IMR-90 (cell line): ENCODE measurements around the gene CRYBG3.

Source experiments
- BHLHE40 ChIP-seq: fragments of 150-350 bp; IDR thresholded peaks from 2 replicates; pipeline ENCODE4 v1.6.1; 2016; ENCODE audit warnings: mild to moderate bottlenecking, low read depth, low read length
- FOS ChIP-seq: fragments of 150-350 bp; IDR thresholded peaks from 2 replicates; pipeline ENCODE4 v1.6.1; 2016; ENCODE audit warnings: low read depth, low read length
- NFE2L2 ChIP-seq: fragments of 150-350 bp; IDR thresholded peaks from 2 replicates; pipeline ENCODE4 v1.6.1; 2016; ENCODE audit warnings: low read depth, mild to moderate bottlenecking, low read length
- POLR2A ChIP-seq: IDR thresholded peaks from 2 replicates; pipeline ENCODE4 v1.6.1; 2012; ENCODE audit warnings: mild to moderate bottlenecking, low read depth, low read length
- RAD21 ChIP-seq: IDR thresholded peaks from 2 replicates; pipeline ENCODE4 v1.6.1; 2012; ENCODE audit warnings: low read length, improper control_type of control experiment
- SMC3 ChIP-seq: fragments of 150-350 bp; IDR thresholded peaks from 2 replicates; pipeline ENCODE4 v1.6.1; 2016; ENCODE audit warnings: low read depth, mild to moderate bottlenecking, antibody characterized with exemption, low read length, moderate library complexity
- TF ChIP-seq, protein P1 (sequence below): conservative IDR thresholded peaks from 2 replicates; pipeline ENCODE4 v1.5.1; 2012; ENCODE audit warnings: mild to moderate bottlenecking, low read depth, low read length, improper control_type of control experiment
- TF ChIP-seq, protein P2 (sequence below): fragments of 150-350 bp; IDR thresholded peaks from 2 replicates; pipeline ENCODE4 v1.6.1; 2016; ENCODE audit warnings: low read depth, mild to moderate bottlenecking, low read length, moderate library complexity, borderline replicate concordance
- TF ChIP-seq, protein P3 (sequence below): fragments of 150-350 bp; IDR thresholded peaks from 2 replicates; pipeline ENCODE4 v1.6.1; 2017; ENCODE audit warnings: mild to moderate bottlenecking, antibody characterized with exemption, low read length, low read depth

DNA sequence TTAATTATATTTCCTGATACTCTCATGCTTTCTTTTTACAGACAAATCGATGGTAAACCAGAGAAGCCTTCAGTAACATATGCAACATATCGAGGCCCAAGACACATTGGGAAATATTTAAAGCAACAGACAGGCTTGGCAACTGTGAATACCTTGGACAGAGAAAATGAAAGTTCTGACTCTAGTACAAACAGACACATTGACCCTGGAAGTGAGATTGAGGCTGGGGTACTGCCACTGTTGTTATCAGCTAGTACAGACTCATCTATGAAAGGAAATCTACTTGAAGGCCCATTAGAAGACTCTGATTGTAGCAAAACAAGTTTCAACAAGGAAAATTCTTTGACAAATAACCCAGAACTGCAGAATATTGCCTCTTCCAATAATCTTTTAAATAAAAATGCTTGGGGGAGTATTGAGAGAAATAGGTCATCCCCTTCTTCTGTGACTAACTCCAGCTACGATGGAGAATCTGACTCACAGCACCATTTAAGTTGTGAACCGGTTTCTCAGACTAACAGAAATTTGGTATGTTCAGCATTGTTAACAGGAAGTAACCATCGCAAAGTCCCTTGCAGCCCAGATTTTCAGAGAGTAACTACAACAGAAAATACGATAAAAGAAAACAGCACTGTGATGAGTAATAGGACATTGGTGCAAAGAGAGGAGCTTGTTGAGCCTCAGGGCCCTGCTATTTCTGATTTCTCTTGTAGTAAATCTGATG is 50.2 kb downstream of the CRYBG3 start:
- TF ChIP-seq, protein P1, sequence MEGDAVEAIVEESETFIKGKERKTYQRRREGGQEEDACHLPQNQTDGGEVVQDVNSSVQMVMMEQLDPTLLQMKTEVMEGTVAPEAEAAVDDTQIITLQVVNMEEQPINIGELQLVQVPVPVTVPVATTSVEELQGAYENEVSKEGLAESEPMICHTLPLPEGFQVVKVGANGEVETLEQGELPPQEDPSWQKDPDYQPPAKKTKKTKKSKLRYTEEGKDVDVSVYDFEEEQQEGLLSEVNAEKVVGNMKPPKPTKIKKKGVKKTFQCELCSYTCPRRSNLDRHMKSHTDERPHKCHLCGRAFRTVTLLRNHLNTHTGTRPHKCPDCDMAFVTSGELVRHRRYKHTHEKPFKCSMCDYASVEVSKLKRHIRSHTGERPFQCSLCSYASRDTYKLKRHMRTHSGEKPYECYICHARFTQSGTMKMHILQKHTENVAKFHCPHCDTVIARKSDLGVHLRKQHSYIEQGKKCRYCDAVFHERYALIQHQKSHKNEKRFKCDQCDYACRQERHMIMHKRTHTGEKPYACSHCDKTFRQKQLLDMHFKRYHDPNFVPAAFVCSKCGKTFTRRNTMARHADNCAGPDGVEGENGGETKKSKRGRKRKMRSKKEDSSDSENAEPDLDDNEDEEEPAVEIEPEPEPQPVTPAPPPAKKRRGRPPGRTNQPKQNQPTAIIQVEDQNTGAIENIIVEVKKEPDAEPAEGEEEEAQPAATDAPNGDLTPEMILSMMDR = no peak
- TF ChIP-seq SMC3 (no peak), RAD21 (no peak), POLR2A (no peak), NFE2L2 (no peak), BHLHE40 (no peak), FOS (peak; percentile 85)
- TF ChIP-seq, protein P2, sequence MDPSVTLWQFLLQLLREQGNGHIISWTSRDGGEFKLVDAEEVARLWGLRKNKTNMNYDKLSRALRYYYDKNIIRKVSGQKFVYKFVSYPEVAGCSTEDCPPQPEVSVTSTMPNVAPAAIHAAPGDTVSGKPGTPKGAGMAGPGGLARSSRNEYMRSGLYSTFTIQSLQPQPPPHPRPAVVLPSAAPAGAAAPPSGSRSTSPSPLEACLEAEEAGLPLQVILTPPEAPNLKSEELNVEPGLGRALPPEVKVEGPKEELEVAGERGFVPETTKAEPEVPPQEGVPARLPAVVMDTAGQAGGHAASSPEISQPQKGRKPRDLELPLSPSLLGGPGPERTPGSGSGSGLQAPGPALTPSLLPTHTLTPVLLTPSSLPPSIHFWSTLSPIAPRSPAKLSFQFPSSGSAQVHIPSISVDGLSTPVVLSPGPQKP = no peak
- TF ChIP-seq, protein P3, sequence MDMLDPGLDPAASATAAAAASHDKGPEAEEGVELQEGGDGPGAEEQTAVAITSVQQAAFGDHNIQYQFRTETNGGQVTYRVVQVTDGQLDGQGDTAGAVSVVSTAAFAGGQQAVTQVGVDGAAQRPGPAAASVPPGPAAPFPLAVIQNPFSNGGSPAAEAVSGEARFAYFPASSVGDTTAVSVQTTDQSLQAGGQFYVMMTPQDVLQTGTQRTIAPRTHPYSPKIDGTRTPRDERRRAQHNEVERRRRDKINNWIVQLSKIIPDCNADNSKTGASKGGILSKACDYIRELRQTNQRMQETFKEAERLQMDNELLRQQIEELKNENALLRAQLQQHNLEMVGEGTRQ = no peak
